Activated naive CD8-positive, alpha-beta T cell treated with anti-CD3 and anti-CD28 coated beads for 36 hours (primary cell): ENCODE data around the gene TTC21B. TPM values are rescaled to one million over a fixed set of nuclear protein-coding genes. Genes with fewer than 3 reads are reported as not detected.

ENCODE experiments used
- DNase-seq: peaks from one replicate; pipeline ENCODE4 v3.0.0; 2021
- H3K27ac Mint-ChIP-seq: one replicate; pipeline ENCODE4 v1.8.0; 2022; ENCODE audit warnings: mild to moderate bottlenecking, moderate library complexity, mixed read lengths
- H3K27me3 Mint-ChIP-seq: one replicate; pipeline ENCODE4 v1.8.0; 2022; ENCODE audit warnings: mild to moderate bottlenecking, mixed read lengths
- H3K36me3 Mint-ChIP-seq: one replicate; pipeline ENCODE4 v1.8.0; 2021; ENCODE audit warnings: mild to moderate bottlenecking, mixed read lengths
- H3K4me1 Mint-ChIP-seq: one replicate; pipeline ENCODE4 v1.8.0; 2021; ENCODE audit warnings: mixed read lengths
- H3K4me3 Mint-ChIP-seq: one replicate; pipeline ENCODE4 v1.8.0; 2022; ENCODE audit warnings: mild to moderate bottlenecking, moderate library complexity, mixed read lengths
- H3K9me3 Mint-ChIP-seq: one replicate; pipeline ENCODE4 v1.8.0; 2022; ENCODE audit warnings: mixed read lengths
- total RNA-seq, 2 experiments: library from RNA; stranded (reverse); gene quantifications; one replicate each; pipeline ENCODE4 v1.2.3, GENCODE V29; 2021

TTC21B gene
- total RNA-seq, 2 experiments from 2014 or later = 21.3 to 24.1 TPM

- no peak overlapping the region for H3K27ac Mint-ChIP-seq
- H3K9me3 Mint-ChIP-seq = no peaks in the 10 kb centered on the region
- peaks cover 7% of the 10 kb centered on the region for H3K36me3 Mint-ChIP-seq
- no peak overlapping the region for H3K4me3 Mint-ChIP-seq
- no peak for DNase-seq
- no peaks in the 10 kb centered on the region for H3K27me3 Mint-ChIP-seq
- H3K4me1 Mint-ChIP-seq = peaks cover 8% of the 10 kb centered on the region
Observed at GRCh38 chr2:165952085-165952484, 1.5 kb downstream of the TTC21B start.

GRCh38 chr2:165950438-165950837 lies 3.1 kb downstream of the TTC21B start:
- no peak overlapping the region for H3K4me3 Mint-ChIP-seq
- no peaks in the 10 kb centered on the region for H3K27me3 Mint-ChIP-seq
- DNase-seq = no peak
- peaks cover 7% of the 10 kb centered on the region for H3K36me3 Mint-ChIP-seq
- no peaks in the 10 kb centered on the region for H3K9me3 Mint-ChIP-seq
- no peak overlapping the region for H3K27ac Mint-ChIP-seq
- peaks cover 8% of the 10 kb centered on the region for H3K4me1 Mint-ChIP-seq

- no peaks in the 10 kb centered on the region for H3K9me3 Mint-ChIP-seq
- no peaks in the 10 kb centered on the region for H3K27me3 Mint-ChIP-seq
- H3K27ac Mint-ChIP-seq = no peak overlapping the region
- peaks cover 6% of the 10 kb centered on the region for H3K4me1 Mint-ChIP-seq
- peaks cover 27% of the 10 kb centered on the region for H3K36me3 Mint-ChIP-seq
- DNase-seq = no peak
- H3K4me3 Mint-ChIP-seq = no peak overlapping the region
Observed at GRCh38 chr2:165941827-165942226, 11.7 kb downstream of the TTC21B start.

GRCh38 chr2:165938237-165938636 lies 15.3 kb downstream of the TTC21B start:
- no peak for DNase-seq
- no peak overlapping the region for H3K27ac Mint-ChIP-seq
- no peak overlapping the region for H3K4me3 Mint-ChIP-seq
- no peaks in the 10 kb centered on the region for H3K9me3 Mint-ChIP-seq
- peaks cover 38% of the 10 kb centered on the region for H3K36me3 Mint-ChIP-seq
- no peaks in the 10 kb centered on the region for H3K27me3 Mint-ChIP-seq
- H3K4me1 Mint-ChIP-seq = peaks cover 8% of the 10 kb centered on the region

GRCh38 chr2:165933211-165933910 lies 20.2 kb downstream of the TTC21B start:
- Mint-ChIP-seq H3K27me3 (no peaks in the 10 kb centered on the region), H3K36me3 (peaks cover 21% of the 10 kb centered on the region), H3K27ac (no peak overlapping the region), H3K9me3 (no peaks in the 10 kb centered on the region), H3K4me1 (peaks cover 6% of the 10 kb centered on the region), H3K4me3 (no peak overlapping the region)
- DNase-seq = no peak

GRCh38 chr2:165927774-165928173 lies 25.8 kb downstream of the TTC21B start:
- no peaks in the 10 kb centered on the region for H3K27me3 Mint-ChIP-seq
- no peak overlapping the region for H3K4me3 Mint-ChIP-seq
- peaks cover 12% of the 10 kb centered on the region for H3K36me3 Mint-ChIP-seq
- H3K27ac Mint-ChIP-seq = no peak overlapping the region
- no peaks in the 10 kb centered on the region for H3K4me1 Mint-ChIP-seq
- no peak for DNase-seq
- H3K9me3 Mint-ChIP-seq = no peaks in the 10 kb centered on the region

GRCh38 chr2:165927353-165927752 lies 26.2 kb downstream of the TTC21B start:
- no peak for DNase-seq
- H3K27me3 Mint-ChIP-seq = no peaks in the 10 kb centered on the region
- H3K27ac Mint-ChIP-seq = no peak overlapping the region
- H3K36me3 Mint-ChIP-seq = peaks cover 12% of the 10 kb centered on the region
- H3K4me1 Mint-ChIP-seq = no peaks in the 10 kb centered on the region
- H3K9me3 Mint-ChIP-seq = no peaks in the 10 kb centered on the region
- no peak overlapping the region for H3K4me3 Mint-ChIP-seq

- Mint-ChIP-seq H3K27me3 (no peaks in the 10 kb centered on the region), H3K9me3 (no peaks in the 10 kb centered on the region), H3K4me1 (peaks cover 3% of the 10 kb centered on the region), H3K4me3 (no peak overlapping the region), H3K27ac (no peak overlapping the region), H3K36me3 (peaks cover 12% of the 10 kb centered on the region)
- no peak for DNase-seq
Observed at GRCh38 chr2:165924946-165925345, 28.6 kb downstream of the TTC21B start.

- DNase-seq = no peak
- H3K4me3 Mint-ChIP-seq = no peak overlapping the region
- H3K27me3 Mint-ChIP-seq = no peaks in the 10 kb centered on the region
- peaks cover 3% of the 10 kb centered on the region for H3K4me1 Mint-ChIP-seq
- no peak overlapping the region for H3K27ac Mint-ChIP-seq
- H3K36me3 Mint-ChIP-seq = peaks cover 6% of the 10 kb centered on the region
- H3K9me3 Mint-ChIP-seq = no peaks in the 10 kb centered on the region
Observed at GRCh38 chr2:165920748-165921147, 32.8 kb downstream of the TTC21B start.

- no peak for DNase-seq
- Mint-ChIP-seq H3K4me3 (no peak overlapping the region), H3K36me3 (peaks cover 16% of the 10 kb centered on the region), H3K9me3 (no peaks in the 10 kb centered on the region), H3K27me3 (no peaks in the 10 kb centered on the region), H3K4me1 (no peaks in the 10 kb centered on the region), H3K27ac (no peak overlapping the region)
Observed at GRCh38 chr2:165913636-165914035, 39.9 kb downstream of the TTC21B start.

- no peak for DNase-seq
- no peaks in the 10 kb centered on the region for H3K27me3 Mint-ChIP-seq
- no peaks in the 10 kb centered on the region for H3K9me3 Mint-ChIP-seq
- no peaks in the 10 kb centered on the region for H3K4me1 Mint-ChIP-seq
- no peak overlapping the region for H3K4me3 Mint-ChIP-seq
- peaks cover 14% of the 10 kb centered on the region for H3K36me3 Mint-ChIP-seq
- no peak overlapping the region for H3K27ac Mint-ChIP-seq
Observed at GRCh38 chr2:165911981-165912380, 41.6 kb downstream of the TTC21B start.

- DNase-seq = no peak
- H3K27ac Mint-ChIP-seq = no peak overlapping the region
- no peaks in the 10 kb centered on the region for H3K4me1 Mint-ChIP-seq
- peaks cover 14% of the 10 kb centered on the region for H3K36me3 Mint-ChIP-seq
- H3K9me3 Mint-ChIP-seq = no peaks in the 10 kb centered on the region
- H3K27me3 Mint-ChIP-seq = no peaks in the 10 kb centered on the region
- no peak overlapping the region for H3K4me3 Mint-ChIP-seq
Observed at GRCh38 chr2:165911231-165911630, 42.3 kb downstream of the TTC21B start.

GRCh38 chr2:165909466-165909865 lies 44.1 kb downstream of the TTC21B start:
- Mint-ChIP-seq H3K4me1 (no peaks in the 10 kb centered on the region), H3K9me3 (no peaks in the 10 kb centered on the region), H3K36me3 (peaks cover 21% of the 10 kb centered on the region), H3K27me3 (no peaks in the 10 kb centered on the region), H3K27ac (no peak overlapping the region), H3K4me3 (no peak overlapping the region)
- DNase-seq = no peak

GRCh38 chr2:165905854-165906253 lies 47.7 kb downstream of the TTC21B start:
- no peaks in the 10 kb centered on the region for H3K9me3 Mint-ChIP-seq
- DNase-seq = no peak
- no peaks in the 10 kb centered on the region for H3K27me3 Mint-ChIP-seq
- H3K27ac Mint-ChIP-seq = no peak overlapping the region
- H3K4me1 Mint-ChIP-seq = peaks cover 8% of the 10 kb centered on the region
- H3K36me3 Mint-ChIP-seq = peaks cover 26% of the 10 kb centered on the region
- no peak overlapping the region for H3K4me3 Mint-ChIP-seq

GRCh38 chr2:165905269-165905668 lies 48.3 kb downstream of the TTC21B start:
- Mint-ChIP-seq H3K27ac (no peak overlapping the region), H3K4me3 (no peak overlapping the region), H3K27me3 (no peaks in the 10 kb centered on the region), H3K4me1 (peaks cover 8% of the 10 kb centered on the region), H3K36me3 (peaks cover 26% of the 10 kb centered on the region), H3K9me3 (no peaks in the 10 kb centered on the region)
- no peak for DNase-seq

GRCh38 chr2:165904432-165904831 lies 49.1 kb downstream of the TTC21B start:
- Mint-ChIP-seq H3K4me3 (no peak overlapping the region), H3K27me3 (no peaks in the 10 kb centered on the region), H3K9me3 (no peaks in the 10 kb centered on the region), H3K4me1 (peaks cover 8% of the 10 kb centered on the region), H3K27ac (no peak overlapping the region), H3K36me3 (peaks cover 22% of the 10 kb centered on the region)
- no peak for DNase-seq
